Lower leg skin (tissue), 3 donors: Measurements from ENCODE around the gene PDGFC.

ENCODE experiments used
- CTCF ChIP-seq, 3 donors: fragments of 450-650 bp; IDR thresholded peaks; one replicate each; pipeline ENCODE4 v1.5.1; 2016; ENCODE audit warnings: antibody characterized with exemption in 3 of 3, mild to moderate bottlenecking in 3 of 3, moderate library complexity in 2 of 3
- POLR2A ChIP-seq, 2 donors: fragments of 450-650 bp; IDR thresholded peaks; one replicate each; pipeline ENCODE4 v1.6.1; 2016 to 2017; ENCODE audit warnings: antibody characterized with exemption in 2 of 2, mild to moderate bottlenecking in 1 of 2, moderate library complexity in 1 of 2

- TF ChIP-seq CTCF (IDR thresholded peaks at IDR 0.05) = no peak
- TF ChIP-seq POLR2A (IDR thresholded peaks at IDR 0.05) = no peak
These were observed 33.6 kb upstream of the PDGFC start for GRCh38 chr4:157005193-157005592.
